Natural killer cell (primary cell): ENCODE data around the gene BRME1. TPM values are rescaled to one million over a fixed set of nuclear protein-coding genes. Genes with fewer than 3 reads are reported as not detected.

Experiments used
- ATAC-seq, 3 donors: fragments of 150-1000 bp in 2 of 3; fragments of 200-7000 bp in 1 of 3; cut with Tn5 transposase; 1 replicate in 1 of 3; 2 replicates in 2 of 3; pipeline ENCODE4 v1.10.0; 2021; ENCODE audit warnings: mild to moderate bottlenecking in 2 of 3, moderate library complexity in 2 of 3
- DNase-seq, 2 donors: peaks; one replicate each; pipeline versions ENCODE4 v3.0.0 to v3.0.0-alpha.2; 2013 to 2021; ENCODE audit warnings: mixed read lengths in 1 of 2
- H3K27ac ChIP-seq: one replicate; pipeline ENCODE4 v1.5.1; 2013; ENCODE audit warnings: mild to moderate bottlenecking, low read length
- H3K27me3 ChIP-seq: one replicate; pipeline ENCODE4 v1.6.1; 2013; ENCODE audit warnings: low read length; ENCODE audit not compliant: control insufficient read depth, insufficient read depth
- H3K36me3 ChIP-seq: one replicate; pipeline ENCODE4 v1.6.1; 2013; ENCODE audit warnings: low read length; ENCODE audit not compliant: control insufficient read depth, insufficient read depth
- H3K4me1 ChIP-seq: one replicate; pipeline ENCODE4 v1.6.1; 2013; ENCODE audit warnings: low read length; ENCODE audit not compliant: control insufficient read depth, insufficient read depth
- H3K4me3 ChIP-seq: one replicate; pipeline ENCODE4 v1.5.1; 2013; ENCODE audit warnings: low read length
- H3K9me3 ChIP-seq: one replicate; pipeline ENCODE4 v1.6.1; 2013; ENCODE audit warnings: low read length; ENCODE audit not compliant: control insufficient read depth, insufficient read depth
- H3K27ac Mint-ChIP-seq, 2 donors: one replicate each; pipeline ENCODE4 v1.8.0; 2022; ENCODE audit warnings: mild to moderate bottlenecking in 2 of 2, mixed read lengths in 2 of 2, moderate library complexity in 1 of 2
- H3K27me3 Mint-ChIP-seq, 2 donors: one replicate each; pipeline ENCODE4 v1.8.0; 2022; ENCODE audit warnings: low read depth in 2 of 2, mixed read lengths in 2 of 2
- H3K36me3 Mint-ChIP-seq: one replicate; pipeline ENCODE4 v1.8.0; 2022; ENCODE audit warnings: mixed read lengths
- H3K4me1 Mint-ChIP-seq, 2 donors: one replicate each; pipeline ENCODE4 v1.8.0; 2022; ENCODE audit warnings: mixed read lengths in 2 of 2
- H3K4me3 Mint-ChIP-seq: one replicate; pipeline ENCODE4 v1.8.0; 2022; ENCODE audit warnings: mild to moderate bottlenecking, moderate library complexity, mixed read lengths
- H3K9me3 Mint-ChIP-seq, 2 donors: one replicate each; pipeline ENCODE4 v1.8.0; 2022; ENCODE audit warnings: mixed read lengths in 2 of 2
- WGBS: methylation state at CpG from one replicate; pipeline ENCODE4 v1.1.7; 2013; ENCODE audit warnings: missing lambda C conversion rate; ENCODE audit not compliant: insufficient coverage; 5-methylcytosine and 5-hydroxymethylcytosine counted together
- intact Hi-C: fragments of 100-400 bp; cut with micrococcal nuclease; formaldehyde crosslinking; loops from one replicate; pipeline ENCODE4 v1.14.2; 2022
- total RNA-seq, 4 donors: library from RNA; stranded (reverse); fragments of 120-200 nt in 1 of 4; gene quantifications; one replicate each; pipeline versions ENCODE4 v1.2.3 to v1.2.4, GENCODE V29; 2013 to 2022
- TF ChIP-seq, protein P1 (sequence below): fragments of 200-600 bp; IDR thresholded peaks from one replicate; pipeline ENCODE4 v1.8.0; 2022; ENCODE audit warnings: antibody characterized with exemption

Gene BRME1
- total RNA-seq, 3 donors from 2014 or later (not counting 1 experiment from before 2014, with no cell fraction given): 3.8 to 7.7 (median 4.0) TPM

GRCh38 chr19:13930402-13930801 lies 24.5 kb upstream of the BRME1 start:
- Histone ChIP-seq H3K4me3 (no peak overlapping the region), H3K27ac (no peak overlapping the region), H3K27me3 (no peaks in the 10 kb centered on the region), H3K36me3 (peaks cover 9% of the 10 kb centered on the region), H3K4me1 (no peaks in the 10 kb centered on the region), H3K9me3 (no peaks in the 10 kb centered on the region)
- intact Hi-C loops: no loop called here
- 88% methylated on average over 17 of the region's 17 CpGs for WGBS
- TF ChIP-seq, protein P1, sequence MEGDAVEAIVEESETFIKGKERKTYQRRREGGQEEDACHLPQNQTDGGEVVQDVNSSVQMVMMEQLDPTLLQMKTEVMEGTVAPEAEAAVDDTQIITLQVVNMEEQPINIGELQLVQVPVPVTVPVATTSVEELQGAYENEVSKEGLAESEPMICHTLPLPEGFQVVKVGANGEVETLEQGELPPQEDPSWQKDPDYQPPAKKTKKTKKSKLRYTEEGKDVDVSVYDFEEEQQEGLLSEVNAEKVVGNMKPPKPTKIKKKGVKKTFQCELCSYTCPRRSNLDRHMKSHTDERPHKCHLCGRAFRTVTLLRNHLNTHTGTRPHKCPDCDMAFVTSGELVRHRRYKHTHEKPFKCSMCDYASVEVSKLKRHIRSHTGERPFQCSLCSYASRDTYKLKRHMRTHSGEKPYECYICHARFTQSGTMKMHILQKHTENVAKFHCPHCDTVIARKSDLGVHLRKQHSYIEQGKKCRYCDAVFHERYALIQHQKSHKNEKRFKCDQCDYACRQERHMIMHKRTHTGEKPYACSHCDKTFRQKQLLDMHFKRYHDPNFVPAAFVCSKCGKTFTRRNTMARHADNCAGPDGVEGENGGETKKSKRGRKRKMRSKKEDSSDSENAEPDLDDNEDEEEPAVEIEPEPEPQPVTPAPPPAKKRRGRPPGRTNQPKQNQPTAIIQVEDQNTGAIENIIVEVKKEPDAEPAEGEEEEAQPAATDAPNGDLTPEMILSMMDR: no peak
- no peak overlapping the region for H3K4me3 Mint-ChIP-seq
- no peak overlapping the region for H3K27ac Mint-ChIP-seq
- H3K4me1 Mint-ChIP-seq: peaks cover 0 to 6% of the 10 kb centered on the region in 2 donors
- H3K27me3 Mint-ChIP-seq: peaks cover 0 to 12% of the 10 kb centered on the region in 2 donors
- H3K9me3 Mint-ChIP-seq: no peaks in the 10 kb centered on the region
- no peaks in the 10 kb centered on the region for H3K36me3 Mint-ChIP-seq
- DNase-seq (no peak), ATAC-seq (no peak)

DNA sequence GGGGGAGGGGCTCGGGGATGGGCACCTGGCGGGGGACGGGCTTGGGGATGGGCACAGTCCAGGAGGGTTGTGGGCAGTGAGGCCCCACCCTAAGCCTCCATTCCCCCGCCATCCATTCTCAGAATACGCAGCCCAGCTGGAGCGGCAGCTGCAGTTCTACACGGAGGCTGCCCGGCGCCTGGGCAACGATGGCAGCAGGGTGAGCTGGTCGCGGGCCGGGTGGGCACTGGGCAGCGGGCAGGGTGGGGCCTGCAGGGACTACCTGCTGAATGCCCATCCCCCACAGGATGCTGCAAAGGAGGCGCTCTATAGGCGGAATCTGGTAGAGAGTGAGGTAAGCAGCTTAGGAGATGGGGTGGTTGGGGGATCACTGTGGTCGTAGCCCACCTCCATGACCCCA lies 24.0 kb upstream of the BRME1 start:
- H3K4me3 ChIP-seq: no peak overlapping the region
- Mint-ChIP-seq H3K27ac (no peak overlapping the region), H3K4me3 (no peak overlapping the region), H3K27me3 (peaks cover 0 to 12% of the 10 kb centered on the region in 2 donors), H3K9me3 (no peaks in the 10 kb centered on the region), H3K36me3 (no peaks in the 10 kb centered on the region), H3K4me1 (peaks cover 0 to 6% of the 10 kb centered on the region in 2 donors)
- TF ChIP-seq, protein P1: no peak
- no peak overlapping the region for H3K27ac ChIP-seq
- WGBS: 94% methylated on average over 17 of the region's 17 CpGs
- no peak for ATAC-seq
- H3K9me3 ChIP-seq: no peaks in the 10 kb centered on the region
- intact Hi-C loops: no loop called here
- no peak for DNase-seq
- H3K27me3 ChIP-seq: no peaks in the 10 kb centered on the region
- no peaks in the 10 kb centered on the region for H3K4me1 ChIP-seq
- H3K36me3 ChIP-seq: peaks cover 9% of the 10 kb centered on the region

DNA sequence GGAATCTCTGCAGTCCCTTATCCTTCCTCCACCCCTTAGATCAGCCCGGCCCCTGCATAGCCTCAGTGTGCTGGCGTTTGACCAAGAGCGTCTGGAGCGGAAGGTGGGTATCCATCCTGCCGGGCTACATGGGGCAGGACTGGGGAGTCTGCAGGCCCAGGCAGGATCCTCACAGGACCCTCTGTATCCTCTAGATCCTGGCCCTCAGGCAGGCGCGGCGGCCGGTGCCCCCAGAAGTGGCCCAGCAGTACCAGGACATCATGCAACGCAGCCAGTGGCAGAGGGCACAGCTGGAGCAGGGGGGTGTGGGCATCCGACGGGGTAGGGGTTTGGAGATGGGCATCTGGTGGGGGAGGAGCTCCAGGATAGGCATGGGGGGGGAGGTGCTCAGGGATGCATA lies 23.4 kb upstream of the BRME1 start:
- Mint-ChIP-seq H3K4me1 (peaks cover 0 to under 1% of the 10 kb centered on the region in 2 donors), H3K27me3 (peaks cover 0 to 7% of the 10 kb centered on the region in 2 donors), H3K36me3 (no peaks in the 10 kb centered on the region), H3K27ac (no peak overlapping the region), H3K4me3 (no peak overlapping the region), H3K9me3 (no peaks in the 10 kb centered on the region)
- no peaks in the 10 kb centered on the region for H3K9me3 ChIP-seq
- H3K4me1 ChIP-seq: no peaks in the 10 kb centered on the region
- 93% methylated on average over 12 of the region's 12 CpGs for WGBS
- ATAC-seq (no peak), DNase-seq (no peak)
- TF ChIP-seq, protein P1: no peak
- H3K4me3 ChIP-seq: no peak overlapping the region
- peaks cover 14% of the 10 kb centered on the region for H3K36me3 ChIP-seq
- intact Hi-C loops: no loop called here
- H3K27ac ChIP-seq: no peak overlapping the region
- no peaks in the 10 kb centered on the region for H3K27me3 ChIP-seq

DNA sequence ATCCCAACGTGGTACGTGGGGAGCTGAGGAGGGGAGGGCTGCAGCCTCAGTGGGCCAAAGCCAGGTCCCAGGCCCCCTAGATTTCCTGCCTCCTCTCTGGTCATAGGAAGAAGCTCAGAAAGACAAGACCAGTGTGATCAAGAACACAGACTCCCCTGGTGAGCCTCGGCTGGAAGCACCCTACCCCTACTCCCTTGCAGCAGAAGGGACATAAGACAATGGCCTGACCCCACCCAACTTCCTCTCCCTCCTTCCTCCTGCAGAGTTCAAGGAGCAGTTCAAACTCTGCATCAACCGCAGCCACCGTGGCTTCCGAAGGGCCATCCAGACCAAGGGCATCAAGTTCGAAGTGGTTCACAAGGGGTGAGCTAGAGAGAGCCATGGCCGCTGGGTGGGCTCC lies 20.8 kb upstream of the BRME1 start:
- WGBS: 83% methylated on average over 7 of the region's 8 CpGs
- H3K4me3 ChIP-seq: no peak overlapping the region
- ATAC-seq: no peak
- H3K4me3 Mint-ChIP-seq: no peak overlapping the region
- no peak overlapping the region for H3K27ac Mint-ChIP-seq
- peaks cover 30% of the 10 kb centered on the region for H3K36me3 ChIP-seq
- H3K9me3 ChIP-seq: no peaks in the 10 kb centered on the region
- no peak overlapping the region for H3K27ac ChIP-seq
- no peaks in the 10 kb centered on the region for H3K9me3 Mint-ChIP-seq
- DNase-seq: no peak
- TF ChIP-seq, protein P1: no peak
- intact Hi-C loops: no loop called here
- H3K27me3 ChIP-seq: no peaks in the 10 kb centered on the region
- H3K4me1 ChIP-seq: no peaks in the 10 kb centered on the region
- no peaks in the 10 kb centered on the region for H3K36me3 Mint-ChIP-seq
- no peaks in the 10 kb centered on the region for H3K27me3 Mint-ChIP-seq
- H3K4me1 Mint-ChIP-seq: no peaks in the 10 kb centered on the region
